Measurements from ENCODE around the gene HIGD1B.

DNA sequence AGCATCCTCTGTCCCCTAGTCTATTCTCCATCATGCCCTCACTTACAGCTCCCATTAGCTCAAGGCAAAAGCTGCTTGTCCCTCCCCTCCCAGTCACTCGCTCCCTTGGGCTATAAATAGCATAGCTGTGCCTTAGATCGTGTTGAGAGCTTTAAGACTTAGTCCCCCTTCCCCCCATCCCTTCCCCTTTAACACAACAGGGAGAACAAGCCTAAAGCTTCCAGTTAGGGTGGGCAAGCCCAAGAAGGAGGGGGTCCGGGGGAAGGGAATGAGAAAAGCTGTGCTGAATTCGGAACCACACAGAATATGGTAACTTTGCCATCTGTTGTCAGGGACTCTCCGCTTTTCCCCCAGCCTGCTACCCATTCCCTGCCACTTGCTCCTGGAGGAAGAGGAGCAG, 4.9 kb upstream of the HIGD1B start:
- TF ChIP-seq, protein P1, sequence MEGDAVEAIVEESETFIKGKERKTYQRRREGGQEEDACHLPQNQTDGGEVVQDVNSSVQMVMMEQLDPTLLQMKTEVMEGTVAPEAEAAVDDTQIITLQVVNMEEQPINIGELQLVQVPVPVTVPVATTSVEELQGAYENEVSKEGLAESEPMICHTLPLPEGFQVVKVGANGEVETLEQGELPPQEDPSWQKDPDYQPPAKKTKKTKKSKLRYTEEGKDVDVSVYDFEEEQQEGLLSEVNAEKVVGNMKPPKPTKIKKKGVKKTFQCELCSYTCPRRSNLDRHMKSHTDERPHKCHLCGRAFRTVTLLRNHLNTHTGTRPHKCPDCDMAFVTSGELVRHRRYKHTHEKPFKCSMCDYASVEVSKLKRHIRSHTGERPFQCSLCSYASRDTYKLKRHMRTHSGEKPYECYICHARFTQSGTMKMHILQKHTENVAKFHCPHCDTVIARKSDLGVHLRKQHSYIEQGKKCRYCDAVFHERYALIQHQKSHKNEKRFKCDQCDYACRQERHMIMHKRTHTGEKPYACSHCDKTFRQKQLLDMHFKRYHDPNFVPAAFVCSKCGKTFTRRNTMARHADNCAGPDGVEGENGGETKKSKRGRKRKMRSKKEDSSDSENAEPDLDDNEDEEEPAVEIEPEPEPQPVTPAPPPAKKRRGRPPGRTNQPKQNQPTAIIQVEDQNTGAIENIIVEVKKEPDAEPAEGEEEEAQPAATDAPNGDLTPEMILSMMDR (IDR thresholded peaks at IDR 0.05), result no peak
- TF ChIP-seq ZFX (IDR thresholded peaks at IDR 0.05; ENCODE audit: borderline replicate concordance), result no peak

All from 22Rv1 (cell line).